Mucosa of rectum (tissue), 2 donors: ENCODE results near the gene UGT1A5.

ENCODE experiments used
- H3K27ac ChIP-seq, 2 donors: one replicate each; pipeline ENCODE4 v1.7.0; 2013; ENCODE audit warnings: inconsistent platforms in 2 of 2, low read depth in 2 of 2, low read length in 2 of 2
- H3K27me3 ChIP-seq, 2 donors: one replicate each; pipeline ENCODE4 v1.7.0; 2013; ENCODE audit warnings: low read length in 2 of 2; ENCODE audit not compliant: control insufficient read depth in 2 of 2, insufficient read depth in 2 of 2
- H3K36me3 ChIP-seq, 2 donors: one replicate each; pipeline ENCODE4 v1.7.0; 2013; ENCODE audit warnings: low read length in 2 of 2; ENCODE audit not compliant: control insufficient read depth in 2 of 2, insufficient read depth in 2 of 2
- H3K4me1 ChIP-seq, 2 donors: one replicate each; pipeline ENCODE4 v1.7.0; 2013; ENCODE audit warnings: low read length in 2 of 2, mild to moderate bottlenecking in 1 of 2; ENCODE audit not compliant: control insufficient read depth in 2 of 2, insufficient read depth in 2 of 2
- H3K4me3 ChIP-seq, 2 donors: one replicate each; pipeline ENCODE4 v1.7.0; 2013; ENCODE audit warnings: low read length in 2 of 2
- H3K9ac ChIP-seq, 2 donors: one replicate each; pipeline ENCODE4 v1.7.0; 2013; ENCODE audit warnings: low read length in 2 of 2, low read depth in 1 of 2, mild to moderate bottlenecking in 1 of 2
- H3K9me3 ChIP-seq, 2 donors: one replicate each; pipeline ENCODE4 v1.7.0; 2013; ENCODE audit warnings: low read length in 2 of 2; ENCODE audit not compliant: control insufficient read depth in 2 of 2
- donor health status: healthy.
- donor health status: Normal muscosa, but diverticular disease.

The UGT1A5 gene

DNA sequence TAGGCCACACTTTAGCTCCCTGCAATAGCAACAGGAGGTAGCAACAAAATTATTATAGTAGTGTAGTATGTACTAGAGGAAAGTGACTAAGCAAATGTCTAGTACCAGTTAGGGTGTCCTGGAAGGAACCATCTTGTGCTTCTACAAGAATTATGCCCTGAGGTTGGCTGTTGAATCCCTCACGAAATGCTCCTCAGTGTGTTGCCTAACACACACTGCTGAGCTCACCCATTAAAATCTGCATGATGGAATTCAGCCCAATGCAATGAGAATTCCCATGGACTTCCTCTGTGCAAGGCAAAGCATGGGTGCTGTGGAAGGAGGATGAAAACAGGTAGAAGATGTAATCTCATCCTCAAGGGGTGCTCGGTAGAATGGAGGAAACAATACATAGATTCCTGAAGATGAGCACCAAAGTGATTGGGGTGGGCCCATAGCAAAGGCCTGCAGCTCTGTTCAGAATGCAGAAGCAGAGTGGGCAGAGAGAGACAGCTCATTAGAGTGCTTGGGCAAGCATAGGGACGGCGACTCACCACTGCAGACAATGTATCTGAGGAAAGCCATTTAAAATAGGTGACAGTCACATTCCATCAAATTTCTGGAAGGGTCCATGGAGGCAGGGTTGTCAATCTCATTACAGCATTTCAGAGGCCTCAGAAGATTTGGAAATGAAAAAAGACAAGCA is 32.2 kb upstream of the UGT1A5 start:
- Histone ChIP-seq H3K27ac (no peak overlapping the region), H3K27me3 (no peaks in the 10 kb centered on the region), H3K9ac (no peak overlapping the region), H3K4me3 (no peak overlapping the region), H3K9me3 (no peaks in the 10 kb centered on the region), H3K36me3 (peaks cover 0 to 2% of the 10 kb centered on the region in 2 donors), H3K4me1 (peaks cover 4 to 9% of the 10 kb centered on the region in 2 donors)

DNA sequence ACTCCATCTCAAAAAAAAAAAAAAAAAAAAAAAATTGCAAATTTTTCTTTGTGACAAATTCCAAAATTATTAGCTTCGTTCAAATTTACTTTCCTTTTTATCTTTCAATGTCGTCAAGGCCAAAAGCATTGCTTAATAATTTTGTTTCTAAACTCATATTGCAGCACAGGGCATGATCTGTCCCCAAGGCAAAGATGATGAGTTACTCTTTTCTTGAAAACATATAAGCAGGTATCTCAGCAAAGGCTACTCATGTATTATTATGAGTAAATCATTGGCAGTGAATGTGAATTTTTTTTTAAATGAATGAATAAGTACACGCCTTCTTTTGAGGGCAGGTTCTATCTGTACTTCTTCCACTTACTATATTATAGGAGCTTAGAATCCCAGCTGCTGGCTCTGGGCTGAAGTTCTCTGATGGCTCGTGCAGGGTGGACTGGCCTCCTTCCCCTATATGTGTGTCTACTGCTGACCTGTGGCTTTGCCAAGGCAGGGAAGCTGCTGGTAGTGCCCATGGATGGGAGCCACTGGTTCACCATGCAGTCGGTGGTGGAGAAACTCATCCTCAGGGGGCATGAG is 31.1 kb upstream of the UGT1A5 start, which contains the start of gene UGT1A7:
Gene UGT1A7, plus strand, starts transcription at position 381 of the 579 bp plus-strand sequence. Its CDS starts 37 bp downstream, at position 418.
- no peak within 1 kb of the TSS for H3K9ac ChIP-seq
- peaks cover 4 to 10% of the 10 kb centered on the region in 2 donors for H3K4me1 ChIP-seq
- H3K9me3 ChIP-seq = no peaks in the 10 kb centered on the region
- no peak within 1 kb of the TSS for H3K4me3 ChIP-seq
- no peak within 1 kb of the TSS for H3K27ac ChIP-seq
- H3K36me3 ChIP-seq = peaks cover 0 to 2% of the 10 kb centered on the region in 2 donors
- no peaks in the 10 kb centered on the region for H3K27me3 ChIP-seq

DNA sequence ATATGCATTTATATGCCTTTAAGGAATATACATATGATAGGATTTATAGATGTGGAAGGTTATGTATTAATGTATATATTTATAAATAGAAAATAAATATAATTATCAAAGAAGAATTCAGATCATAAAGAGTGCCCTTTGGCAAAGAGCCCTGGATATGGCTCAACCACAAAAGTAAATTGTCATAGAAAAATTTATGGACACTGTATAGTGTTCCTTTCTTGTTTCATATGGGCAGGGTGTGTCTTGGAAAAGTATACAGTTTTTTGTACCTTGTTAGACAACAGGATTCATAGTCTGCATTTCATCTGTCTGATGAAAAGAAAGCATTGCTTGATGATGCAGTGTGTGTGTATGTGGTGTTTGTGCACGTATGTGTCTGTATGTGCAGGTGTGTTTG is 28.1 kb upstream of the UGT1A5 start:
- peak overlapping the region in 1 of 2 donors; percentile 38 for H3K27ac ChIP-seq

DNA sequence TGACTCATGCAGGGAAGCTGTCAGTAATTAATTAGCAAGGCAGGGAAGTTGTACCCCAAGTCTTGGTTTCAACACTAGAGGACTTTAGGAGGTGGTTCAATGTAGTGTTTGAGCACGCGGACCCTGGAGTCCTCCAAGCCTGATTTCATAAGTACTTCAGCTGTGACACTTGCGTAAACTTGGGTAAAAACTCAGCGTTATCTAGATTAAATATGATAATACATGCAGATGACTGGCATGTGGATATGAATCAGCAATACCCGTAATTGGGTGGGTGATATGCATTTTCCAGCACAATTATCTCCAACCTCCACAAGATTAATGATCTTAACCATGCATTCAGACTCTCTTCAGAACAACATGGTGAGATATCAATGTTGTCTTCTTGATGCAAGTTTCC is 25.8 kb upstream of the UGT1A5 start:
- Histone ChIP-seq H3K27ac (no peak overlapping the region), H3K9ac (no peak overlapping the region), H3K4me3 (no peak overlapping the region), H3K4me1 (peaks cover 21 to 24% of the 10 kb centered on the region in 2 donors), H3K36me3 (peaks cover 0 to under 1% of the 10 kb centered on the region in 2 donors), H3K9me3 (no peaks in the 10 kb centered on the region), H3K27me3 (no peaks in the 10 kb centered on the region)

More for the DNA sequence above, 28.1 kb upstream of the UGT1A5 start:
- H3K36me3 ChIP-seq = peaks cover 0 to 2% of the 10 kb centered on the region in 2 donors
- no peak overlapping the region for H3K4me3 ChIP-seq
- no peak overlapping the region for H3K9ac ChIP-seq
- H3K9me3 ChIP-seq = no peaks in the 10 kb centered on the region
- peaks cover 8 to 12% of the 10 kb centered on the region in 2 donors for H3K4me1 ChIP-seq
- H3K27me3 ChIP-seq = no peaks in the 10 kb centered on the region

DNA sequence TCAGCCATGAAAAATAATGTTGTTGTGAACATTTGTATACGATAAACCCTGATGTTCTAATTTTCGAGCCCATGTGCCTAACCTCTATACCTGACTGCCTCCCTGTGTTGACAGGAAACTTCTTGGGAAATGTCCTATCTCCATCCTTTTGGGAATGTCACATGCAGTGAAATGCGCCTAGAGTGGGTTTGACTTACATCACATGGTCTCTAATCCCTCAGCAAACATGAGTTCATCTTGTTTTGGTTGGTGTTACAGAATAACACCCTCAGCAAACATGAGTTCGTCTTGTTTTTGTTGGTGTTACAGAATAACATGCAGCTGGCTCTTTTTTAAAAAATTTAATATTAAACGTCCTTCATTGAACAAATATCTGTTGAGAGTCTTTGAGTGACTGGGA is 24.4 kb upstream of the UGT1A5 start:
- H3K9ac ChIP-seq = no peak overlapping the region
- H3K36me3 ChIP-seq = no peaks in the 10 kb centered on the region
- no peaks in the 10 kb centered on the region for H3K27me3 ChIP-seq
- no peaks in the 10 kb centered on the region for H3K9me3 ChIP-seq
- no peak overlapping the region for H3K4me3 ChIP-seq
- peaks cover 31 to 32% of the 10 kb centered on the region in 2 donors for H3K4me1 ChIP-seq
- no peak overlapping the region for H3K27ac ChIP-seq

DNA sequence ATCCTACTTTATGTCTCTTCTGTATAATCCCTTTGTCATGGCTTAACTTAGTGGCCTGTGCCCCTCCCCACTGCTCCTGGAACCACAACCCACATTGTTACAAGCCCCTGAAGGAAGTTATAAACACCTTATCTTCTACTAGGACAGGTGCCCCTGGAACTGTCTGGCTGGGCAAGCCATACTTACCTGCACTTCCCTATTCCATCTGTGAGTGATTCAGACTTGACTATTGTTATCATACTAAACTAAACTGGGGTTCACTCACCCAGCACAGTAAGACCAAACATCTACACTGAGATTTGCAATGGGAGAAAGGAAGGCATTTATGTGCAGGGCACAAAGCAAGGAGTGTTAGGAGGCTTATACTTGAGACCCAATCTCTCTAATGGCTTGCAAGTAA is 23.7 kb upstream of the UGT1A5 start:
- H3K4me1 ChIP-seq = peaks cover 31 to 33% of the 10 kb centered on the region in 2 donors
- H3K27ac ChIP-seq = peak overlapping the region in 1 of 2 donors; percentile 3
- H3K4me3 ChIP-seq = no peak overlapping the region
- H3K9ac ChIP-seq = no peak overlapping the region
- H3K9me3 ChIP-seq = no peaks in the 10 kb centered on the region
- no peaks in the 10 kb centered on the region for H3K27me3 ChIP-seq
- no peaks in the 10 kb centered on the region for H3K36me3 ChIP-seq

DNA sequence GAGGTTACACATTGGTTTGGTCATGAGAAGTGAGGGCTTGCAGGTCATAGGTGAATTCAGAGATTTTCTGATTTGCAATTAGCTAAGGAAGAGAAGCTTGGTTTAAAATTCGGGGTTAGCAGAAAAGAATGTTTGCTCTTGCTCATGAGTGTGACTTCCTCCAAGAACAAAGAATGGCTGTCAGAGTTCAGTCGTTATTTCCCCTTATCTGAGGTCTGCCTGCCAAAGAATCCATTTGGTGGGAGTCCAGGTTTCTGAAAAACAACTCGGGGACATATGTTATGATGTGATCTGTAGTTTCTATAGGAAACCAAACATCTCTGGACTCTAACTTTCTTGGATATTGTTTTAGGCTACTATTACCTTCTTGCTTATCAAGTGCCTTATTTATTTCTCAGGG is 23.2 kb upstream of the UGT1A5 start:
- no peaks in the 10 kb centered on the region for H3K9me3 ChIP-seq
- no peaks in the 10 kb centered on the region for H3K27me3 ChIP-seq
- no peak overlapping the region for H3K4me3 ChIP-seq
- H3K36me3 ChIP-seq = no peaks in the 10 kb centered on the region
- H3K4me1 ChIP-seq = peaks cover 28 to 33% of the 10 kb centered on the region in 2 donors
- H3K27ac ChIP-seq = no peak overlapping the region
- no peak overlapping the region for H3K9ac ChIP-seq

DNA sequence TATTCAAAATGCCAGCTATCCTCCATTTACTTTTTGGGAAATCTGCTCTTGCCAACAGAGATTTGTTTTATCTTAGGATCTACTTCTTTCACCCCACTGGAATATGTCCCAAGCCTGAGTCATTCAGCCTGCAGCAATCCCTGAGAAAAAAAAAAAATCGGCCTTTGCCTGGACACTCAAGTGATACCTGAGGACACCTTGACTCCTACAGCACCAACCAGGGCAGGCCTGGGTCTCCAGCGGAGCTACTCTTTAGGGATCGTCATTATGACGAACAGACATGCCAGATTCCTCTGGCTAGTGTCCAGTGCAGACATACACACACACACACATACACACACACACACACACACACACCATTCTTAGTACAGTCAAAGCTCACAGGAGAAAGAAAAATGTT is 22.3 kb upstream of the UGT1A5 start:
- Histone ChIP-seq H3K27ac (no peak overlapping the region), H3K4me1 (peaks cover 28 to 29% of the 10 kb centered on the region in 2 donors), H3K9me3 (no peaks in the 10 kb centered on the region), H3K9ac (no peak overlapping the region), H3K4me3 (no peak overlapping the region), H3K27me3 (no peaks in the 10 kb centered on the region), H3K36me3 (no peaks in the 10 kb centered on the region)

DNA sequence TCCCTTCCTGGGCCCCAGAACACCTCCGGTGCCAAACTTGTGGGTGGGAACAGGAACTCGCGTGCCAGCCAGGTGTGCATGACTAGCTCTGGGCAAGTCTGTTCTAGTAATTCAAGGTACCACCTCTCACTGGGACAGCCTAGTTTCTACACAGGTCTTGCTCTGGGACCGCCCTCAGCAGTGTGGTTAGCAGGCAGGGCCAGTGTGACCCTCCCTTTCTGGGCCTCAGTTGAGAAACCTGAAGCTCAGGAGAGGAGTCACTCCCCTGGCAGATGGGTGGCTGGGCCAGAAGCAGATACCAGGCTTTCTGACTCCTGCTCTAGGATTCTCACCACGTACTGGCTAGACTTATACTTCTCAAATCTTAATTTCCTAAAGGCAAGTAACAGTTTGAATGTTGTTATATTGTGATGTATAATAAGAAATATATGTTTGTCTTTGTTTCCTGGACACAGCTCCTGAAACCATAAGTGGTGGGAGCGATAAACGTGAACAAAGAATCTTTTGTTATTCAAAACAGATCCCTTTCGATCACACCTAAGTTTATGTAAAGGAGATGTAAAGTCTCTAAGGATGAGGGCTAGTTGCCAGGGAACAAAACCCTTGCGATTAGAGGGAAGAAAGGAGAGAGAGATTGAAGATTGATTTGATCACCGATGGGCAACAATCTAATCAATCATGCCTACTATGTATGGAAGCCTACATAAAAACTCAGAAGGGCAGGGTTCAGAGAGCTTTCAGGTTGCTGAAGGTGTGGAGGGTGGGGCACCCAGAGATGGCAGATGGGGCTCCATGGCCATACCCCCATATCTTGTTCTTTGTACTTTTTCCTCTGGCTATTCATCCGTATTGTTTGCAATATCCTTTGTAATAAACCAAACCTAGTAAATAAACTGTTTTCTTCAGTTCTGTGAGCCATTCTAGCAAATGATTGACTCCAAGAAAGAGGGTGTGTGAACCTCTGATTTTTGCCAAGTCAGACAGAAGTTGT is 21.0 kb upstream of the UGT1A5 start:
- Histone ChIP-seq H3K4me1 (peaks cover 27 to 28% of the 10 kb centered on the region in 2 donors), H3K9ac (peak overlapping the region in 1 of 2 donors; percentile 14), H3K27me3 (no peaks in the 10 kb centered on the region), H3K4me3 (peak overlapping the region in 1 of 2 donors; percentile 9), H3K27ac (peak overlapping the region; percentile 63 to 70), H3K9me3 (no peaks in the 10 kb centered on the region), H3K36me3 (no peaks in the 10 kb centered on the region)
